Omental fat pad (tissue), 4 donors: ENCODE results near the gene ATG14. TPM values are rescaled to one million over a fixed set of nuclear protein-coding genes. Genes with fewer than 3 reads are reported as not detected.

Experiments
- ATAC-seq: fragments of 150-250 bp; one replicate; pipeline ENCODE4 v1.9.1; 2016; ENCODE audit warnings: mild to moderate bottlenecking, moderate library complexity; ENCODE audit not compliant: low FRiP score
- DNase-seq: peaks from one replicate; pipeline ENCODE4 v3.0.0-alpha.2; 2019; ENCODE audit warnings: low spot score
- total RNA-seq, 4 donors: library from RNA; depleted of rRNA; stranded (reverse); fragments of >200 nt; gene quantifications; one replicate each; pipeline ENCODE4 v1.1.0, GENCODE V29; 2016
- TF ChIP-seq, protein P1 (sequence below), 3 donors: fragments of 450-650 bp; IDR thresholded peaks; one replicate each; pipeline ENCODE4 v1.5.1; 2016 to 2017; ENCODE audit warnings: antibody characterized with exemption in 3 of 3, mild to moderate bottlenecking in 3 of 3, moderate library complexity in 2 of 3

ATG14 gene
- total RNA-seq, 4 donors from 2014 or later, result 7.3 to 14.8 (median 8.0) TPM

DNA sequence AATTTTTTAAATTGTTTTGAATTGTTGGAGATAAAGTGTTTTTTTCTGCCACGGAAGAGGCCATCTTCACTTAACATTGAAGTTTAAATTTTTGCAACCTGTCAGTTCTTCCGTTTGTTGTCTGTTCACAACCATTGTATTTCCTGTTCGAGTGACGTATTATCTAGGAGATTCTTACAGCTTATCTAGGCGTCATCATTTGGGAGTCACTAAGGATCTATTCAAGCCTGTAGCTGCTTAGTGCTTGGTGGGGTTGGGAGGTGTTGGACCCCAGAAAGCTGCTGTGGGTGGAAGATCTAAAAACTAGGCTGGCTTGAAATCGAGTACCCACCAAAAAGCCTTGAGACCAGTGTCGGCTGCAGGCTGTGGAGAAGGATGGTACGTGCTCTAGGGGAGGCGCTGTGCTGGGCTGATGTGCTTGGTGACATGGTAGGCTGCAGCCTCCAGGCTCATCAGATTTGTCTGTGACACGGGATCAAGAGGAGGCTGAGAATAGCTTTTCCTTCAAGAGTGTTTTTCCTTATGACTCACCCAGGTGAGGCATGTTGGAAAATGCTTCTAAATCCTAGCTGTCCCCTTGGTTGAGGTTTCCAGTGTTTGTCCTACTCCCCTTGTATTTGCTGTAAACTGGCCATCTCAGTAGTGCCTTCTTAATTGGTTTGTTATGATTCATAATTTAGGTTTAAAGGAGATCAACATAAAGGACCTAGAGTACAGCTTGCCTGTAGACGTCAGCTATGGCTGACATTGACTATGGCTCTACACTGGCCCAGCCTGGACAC, 57.8 kb downstream of the ATG14 start:
- DNase-seq (no peak), ATAC-seq (no peak)
- TF ChIP-seq, protein P1, sequence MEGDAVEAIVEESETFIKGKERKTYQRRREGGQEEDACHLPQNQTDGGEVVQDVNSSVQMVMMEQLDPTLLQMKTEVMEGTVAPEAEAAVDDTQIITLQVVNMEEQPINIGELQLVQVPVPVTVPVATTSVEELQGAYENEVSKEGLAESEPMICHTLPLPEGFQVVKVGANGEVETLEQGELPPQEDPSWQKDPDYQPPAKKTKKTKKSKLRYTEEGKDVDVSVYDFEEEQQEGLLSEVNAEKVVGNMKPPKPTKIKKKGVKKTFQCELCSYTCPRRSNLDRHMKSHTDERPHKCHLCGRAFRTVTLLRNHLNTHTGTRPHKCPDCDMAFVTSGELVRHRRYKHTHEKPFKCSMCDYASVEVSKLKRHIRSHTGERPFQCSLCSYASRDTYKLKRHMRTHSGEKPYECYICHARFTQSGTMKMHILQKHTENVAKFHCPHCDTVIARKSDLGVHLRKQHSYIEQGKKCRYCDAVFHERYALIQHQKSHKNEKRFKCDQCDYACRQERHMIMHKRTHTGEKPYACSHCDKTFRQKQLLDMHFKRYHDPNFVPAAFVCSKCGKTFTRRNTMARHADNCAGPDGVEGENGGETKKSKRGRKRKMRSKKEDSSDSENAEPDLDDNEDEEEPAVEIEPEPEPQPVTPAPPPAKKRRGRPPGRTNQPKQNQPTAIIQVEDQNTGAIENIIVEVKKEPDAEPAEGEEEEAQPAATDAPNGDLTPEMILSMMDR (IDR thresholded peaks at IDR 0.05), result no peak

DNA sequence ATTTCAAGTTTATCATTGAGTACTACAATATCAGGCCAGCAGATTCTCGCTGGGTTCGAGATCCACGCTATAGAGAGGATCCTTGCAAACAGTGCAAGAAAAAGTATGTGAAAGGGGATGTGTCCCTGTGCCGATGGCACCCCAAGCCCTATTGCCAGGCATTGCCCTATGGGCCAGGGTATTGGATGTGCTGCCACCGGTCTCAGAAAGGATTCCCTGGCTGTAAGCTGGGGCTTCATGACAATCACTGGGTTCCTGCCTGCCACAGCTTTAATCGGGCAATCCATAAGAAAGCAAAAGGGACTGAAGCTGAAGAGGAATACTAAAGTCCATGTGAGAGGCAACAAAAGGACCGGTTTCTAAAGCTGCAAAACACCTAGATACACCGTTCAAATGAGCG, 59.4 kb downstream of the ATG14 start:
- no peak for DNase-seq
- ATAC-seq, result no peak
- TF ChIP-seq, protein P1 (IDR thresholded peaks at IDR 0.05), result no peak

DNA sequence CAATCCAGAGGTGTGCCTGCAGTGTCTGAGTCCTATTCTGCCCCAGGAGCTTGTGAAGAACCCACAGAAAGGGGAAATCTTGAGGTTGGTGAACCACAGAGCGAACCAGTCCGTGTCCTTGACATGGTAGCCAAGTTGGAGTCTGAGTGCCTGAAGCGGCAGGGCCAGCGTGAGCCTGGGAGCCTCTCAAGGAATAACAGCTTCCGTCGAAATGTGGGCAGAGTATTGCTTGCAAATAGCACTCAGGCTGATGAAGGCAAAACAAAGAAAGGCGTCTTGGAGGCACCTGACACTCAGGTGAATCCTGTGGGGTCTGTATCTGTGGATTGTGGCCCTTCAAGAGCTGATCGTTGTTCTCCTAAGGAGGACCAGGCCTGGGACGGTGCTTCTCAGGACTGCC, 60.5 kb downstream of the ATG14 start:
- DNase-seq (no peak), ATAC-seq (no peak)
- TF ChIP-seq, protein P1 (IDR thresholded peaks at IDR 0.05), result no peak

DNA sequence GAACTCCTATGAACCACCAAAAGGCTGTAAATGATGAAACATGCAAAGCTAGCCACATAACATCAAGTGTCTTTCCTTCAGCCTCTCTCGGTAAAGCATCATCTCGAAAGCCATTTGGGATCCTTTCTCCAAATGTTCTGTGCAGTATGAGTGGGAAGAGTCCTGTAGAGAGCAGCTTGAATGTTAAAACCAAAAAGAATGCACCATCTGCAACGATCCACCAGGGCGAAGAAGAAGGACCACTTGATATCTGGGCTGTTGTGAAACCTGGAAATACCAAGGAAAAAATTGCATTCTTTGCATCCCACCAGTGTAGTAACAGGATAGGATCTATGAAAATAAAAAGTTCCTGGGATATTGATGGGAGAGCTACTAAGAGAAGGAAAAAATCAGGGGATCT, 61.2 kb downstream of the ATG14 start:
- ATAC-seq, result no peak
- no peak for DNase-seq
- TF ChIP-seq, protein P1 (IDR thresholded peaks at IDR 0.05), result no peak

DNA sequence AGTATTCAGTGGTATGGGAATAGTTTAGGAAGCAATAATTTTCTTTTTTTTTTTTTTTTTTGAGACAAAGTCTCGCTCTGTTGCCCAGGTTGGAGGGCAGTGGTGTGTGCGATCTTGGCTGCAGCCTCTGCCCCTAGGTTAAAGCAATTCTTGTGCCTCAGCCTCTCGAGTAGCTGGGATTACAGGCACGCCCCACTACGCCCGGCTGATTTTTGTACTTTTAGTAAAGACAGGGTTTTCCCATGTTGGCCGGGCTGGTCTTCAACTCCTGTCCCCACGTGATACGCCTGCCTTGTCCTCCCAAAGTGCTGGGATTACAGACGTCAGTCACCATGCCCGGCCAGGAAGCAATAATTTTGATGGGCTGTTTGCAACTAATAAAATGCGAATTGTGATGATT, 62.1 kb downstream of the ATG14 start:
- TF ChIP-seq, protein P1 (IDR thresholded peaks at IDR 0.05), result no peak
- DNase-seq, result no peak
- ATAC-seq, result no peak

DNA sequence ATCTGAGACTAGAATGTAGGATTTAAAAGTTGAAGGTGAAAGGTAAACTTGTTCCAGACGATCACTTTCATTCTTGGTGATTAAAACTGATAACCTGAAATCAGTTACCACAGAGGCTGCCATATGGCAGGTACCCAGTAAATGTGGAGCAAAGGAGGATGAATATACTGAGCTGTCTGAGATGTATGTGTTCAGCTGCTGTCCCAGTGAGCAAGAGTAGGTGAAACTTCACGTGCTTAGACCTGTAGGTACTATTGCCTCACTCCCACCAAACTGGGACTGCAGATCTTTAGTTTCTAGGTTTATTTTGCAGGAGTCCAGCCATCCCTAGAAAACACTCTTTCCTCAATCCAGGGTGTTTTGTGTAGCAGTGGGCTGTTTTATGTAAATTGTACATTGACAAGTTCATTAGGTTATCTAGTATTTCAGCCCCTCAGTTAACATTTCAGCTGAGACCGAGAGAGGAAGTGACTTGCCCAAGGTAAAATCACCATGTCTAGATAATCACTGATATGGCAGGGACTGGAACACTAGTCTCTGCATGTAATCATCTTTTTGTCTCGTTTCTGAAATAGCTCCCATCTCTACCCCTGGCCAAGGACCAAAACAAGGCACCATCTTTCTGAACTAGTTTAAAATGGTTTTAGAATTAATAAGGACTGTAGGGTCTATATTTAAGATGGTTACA, 62.7 kb downstream of the ATG14 start:
- DNase-seq, result no peak
- ATAC-seq, result no peak
- TF ChIP-seq, protein P1 (IDR thresholded peaks at IDR 0.05), result no peak

DNA sequence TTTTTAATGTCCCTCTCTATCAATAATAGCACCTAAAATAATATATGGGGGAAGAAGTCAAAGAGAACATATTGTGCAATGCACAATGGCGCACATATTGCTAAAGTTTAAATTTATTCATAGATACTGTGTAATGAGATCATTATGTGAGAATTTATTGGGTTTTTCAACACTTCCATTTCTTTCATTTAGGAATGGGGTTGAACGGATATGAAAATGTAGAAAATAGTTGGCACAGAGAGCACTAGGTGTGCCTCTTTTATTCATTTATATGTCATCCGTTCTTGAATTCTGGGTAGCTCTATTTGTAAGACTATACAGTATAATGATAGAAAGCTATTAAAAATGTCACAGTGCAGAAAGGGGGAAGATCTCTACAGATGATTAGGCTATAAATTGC, 63.9 kb downstream of the ATG14 start:
- TF ChIP-seq, protein P1 (IDR thresholded peaks at IDR 0.05), result no peak
- ATAC-seq (no peak), DNase-seq (no peak)
